ENCODE data around the gene ACP3.
"Not testable (repeated sequence)": the region's sequence is repeated elsewhere in the genome, so short reads cannot be mapped to it uniquely, and the experiment has no call there.

Gene ACP3

GRCh38 chr3:132368962-132369361 lies 51.8 kb downstream of the ACP3 start:
- DNase-seq = no peak

GRCh38 chr3:132376945-132377354 lies 59.7 kb downstream of the ACP3 start:
- DNase-seq = not testable (repeated sequence)

GRCh38 chr3:132378048-132378762 lies 61.0 kb downstream of the ACP3 start:
- no peak for DNase-seq

GRCh38 chr3:132378846-132379245 lies 61.6 kb downstream of the ACP3 start:
- no peak for DNase-seq

- no peak for DNase-seq
These were observed 63.7 kb downstream of the ACP3 start for GRCh38 chr3:132380920-132381319.

GRCh38 chr3:132381348-132381944 lies 64.2 kb downstream of the ACP3 start:
- no peak for DNase-seq

GRCh38 chr3:132382267-132382666 lies 65.1 kb downstream of the ACP3 start:
- no peak for DNase-seq

GRCh38 chr3:132382688-132383194 lies 65.5 kb downstream of the ACP3 start:
- no peak for DNase-seq

GRCh38 chr3:132386259-132386658 lies 69.1 kb downstream of the ACP3 start:
- DNase-seq = no peak

- not testable (repeated sequence) for DNase-seq
These were observed 75.5 kb downstream of the ACP3 start for GRCh38 chr3:132392675-132393074.

- no peak for DNase-seq
These were observed 77.1 kb downstream of the ACP3 start for GRCh38 chr3:132394320-132394719.

GRCh38 chr3:132395126-132395525 lies 77.9 kb downstream of the ACP3 start:
- no peak for DNase-seq

- DNase-seq = no peak
These were observed 79.0 kb downstream of the ACP3 start for GRCh38 chr3:132396255-132396654.

GRCh38 chr3:132396776-132397175 lies 79.6 kb downstream of the ACP3 start:
- not testable (repeated sequence) for DNase-seq

- peak; percentile 6 for DNase-seq
These were observed 82.1 kb downstream of the ACP3 start for GRCh38 chr3:132399054-132399929.

GRCh38 chr3:132401255-132401654 lies 84.0 kb downstream of the ACP3 start:
- DNase-seq = no peak

- DNase-seq = no peak
These were observed 87.1 kb downstream of the ACP3 start for GRCh38 chr3:132404276-132404675.

- DNase-seq = no peak
These were observed 88.0 kb downstream of the ACP3 start for GRCh38 chr3:132405188-132405587.

- no peak for DNase-seq
These were observed 88.5 kb downstream of the ACP3 start for GRCh38 chr3:132405609-132406299.

GRCh38 chr3:132406587-132406986 lies 89.4 kb downstream of the ACP3 start:
- DNase-seq = no peak

GRCh38 chr3:132407025-132407424 lies 89.8 kb downstream of the ACP3 start:
- DNase-seq = no peak

All from NCI-H446 treated with DMSO at 0.1 percent for 48 hours (cell line).